Measurements from ENCODE around the gene LRRC1.

Gene LRRC1

DNA sequence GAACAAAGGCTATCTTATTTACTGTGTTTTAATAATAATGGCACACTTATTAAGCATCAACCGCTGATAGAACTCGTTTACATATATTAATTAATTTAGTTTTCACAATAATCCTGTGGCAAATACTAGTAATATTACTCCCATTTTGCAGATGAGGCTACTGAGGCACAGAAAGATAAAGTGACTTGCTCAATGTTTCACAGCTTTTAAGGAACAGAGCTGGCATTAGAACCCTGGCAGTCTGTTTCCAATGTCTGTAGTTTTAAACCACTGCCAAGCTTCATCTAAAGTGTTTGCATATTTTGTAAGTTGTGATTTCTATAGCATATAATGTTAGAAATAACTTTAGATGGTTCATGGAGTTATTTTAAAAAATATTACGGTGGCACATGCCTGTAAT is 38.4 kb upstream of the LRRC1 start:
- TF ChIP-seq, protein P1, sequence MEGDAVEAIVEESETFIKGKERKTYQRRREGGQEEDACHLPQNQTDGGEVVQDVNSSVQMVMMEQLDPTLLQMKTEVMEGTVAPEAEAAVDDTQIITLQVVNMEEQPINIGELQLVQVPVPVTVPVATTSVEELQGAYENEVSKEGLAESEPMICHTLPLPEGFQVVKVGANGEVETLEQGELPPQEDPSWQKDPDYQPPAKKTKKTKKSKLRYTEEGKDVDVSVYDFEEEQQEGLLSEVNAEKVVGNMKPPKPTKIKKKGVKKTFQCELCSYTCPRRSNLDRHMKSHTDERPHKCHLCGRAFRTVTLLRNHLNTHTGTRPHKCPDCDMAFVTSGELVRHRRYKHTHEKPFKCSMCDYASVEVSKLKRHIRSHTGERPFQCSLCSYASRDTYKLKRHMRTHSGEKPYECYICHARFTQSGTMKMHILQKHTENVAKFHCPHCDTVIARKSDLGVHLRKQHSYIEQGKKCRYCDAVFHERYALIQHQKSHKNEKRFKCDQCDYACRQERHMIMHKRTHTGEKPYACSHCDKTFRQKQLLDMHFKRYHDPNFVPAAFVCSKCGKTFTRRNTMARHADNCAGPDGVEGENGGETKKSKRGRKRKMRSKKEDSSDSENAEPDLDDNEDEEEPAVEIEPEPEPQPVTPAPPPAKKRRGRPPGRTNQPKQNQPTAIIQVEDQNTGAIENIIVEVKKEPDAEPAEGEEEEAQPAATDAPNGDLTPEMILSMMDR (IDR thresholded peaks at IDR 0.05; ENCODE audit: low read depth, low read length) = no peak
- H3K4me3 ChIP-seq (ENCODE audit: low read depth, low read length) = no peak overlapping the region

- H3K4me3 ChIP-seq (ENCODE audit: low read depth, low read length) = no peak overlapping the region
- TF ChIP-seq, protein P1 (IDR thresholded peaks at IDR 0.05; ENCODE audit: low read depth, low read length) = no peak
Observed at GRCh38 chr6:53758496-53758895, 36.3 kb upstream of the LRRC1 start.

- no peak overlapping the region for H3K4me3 ChIP-seq (ENCODE audit: low read depth, low read length)
- TF ChIP-seq, protein P1 (IDR thresholded peaks at IDR 0.05; ENCODE audit: low read depth, low read length) = no peak
Observed at GRCh38 chr6:53761036-53761435, 33.8 kb upstream of the LRRC1 start.

DNA sequence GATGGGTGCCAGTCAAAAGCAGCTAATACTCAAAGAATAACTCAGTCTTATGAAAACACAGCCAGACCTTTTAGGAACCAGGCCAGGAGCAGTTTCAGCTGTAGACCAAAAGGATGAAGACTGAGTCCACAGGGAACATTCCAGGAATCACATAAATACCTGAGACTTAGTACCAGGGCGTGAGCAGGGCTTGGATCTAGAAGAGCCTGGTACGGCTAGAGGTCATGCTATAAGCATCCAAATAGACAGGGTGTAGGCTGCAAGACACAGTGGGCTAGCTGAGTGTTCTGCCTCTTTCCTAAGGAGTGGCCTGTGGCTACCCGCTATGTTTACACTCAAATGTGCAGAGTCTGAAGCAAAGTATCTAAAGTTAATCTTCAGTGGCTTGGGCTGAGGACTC is 29.5 kb upstream of the LRRC1 start:
- H3K4me3 ChIP-seq (ENCODE audit: low read depth, low read length) = no peak overlapping the region
- TF ChIP-seq, protein P1 (IDR thresholded peaks at IDR 0.05; ENCODE audit: low read depth, low read length) = no peak

- H3K4me3 ChIP-seq (ENCODE audit: low read depth, low read length) = no peak overlapping the region
- TF ChIP-seq, protein P1 (IDR thresholded peaks at IDR 0.05; ENCODE audit: low read depth, low read length) = no peak
Observed at GRCh38 chr6:53766930-53767329, 27.9 kb upstream of the LRRC1 start.

DNA sequence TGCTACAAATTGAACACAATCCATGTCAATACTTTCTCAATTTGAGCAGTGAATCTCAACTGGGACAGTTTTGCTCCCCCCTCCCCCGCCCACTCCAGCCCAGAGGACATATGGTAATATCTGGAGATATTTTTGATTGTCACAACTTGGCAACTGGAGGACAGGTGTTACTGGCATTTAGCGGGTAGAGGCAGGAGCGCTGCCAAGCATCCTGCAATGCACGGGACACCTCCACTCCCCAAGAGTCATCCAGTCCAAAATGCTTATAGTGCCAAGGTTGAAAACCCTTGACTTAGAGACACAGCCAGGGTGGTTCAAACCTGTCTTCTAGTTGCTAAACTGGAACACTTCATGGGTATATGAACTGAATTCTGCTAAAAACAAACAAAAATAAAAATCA is 26.9 kb upstream of the LRRC1 start:
- TF ChIP-seq, protein P1 (IDR thresholded peaks at IDR 0.05; ENCODE audit: low read depth, low read length) = no peak
- H3K4me3 ChIP-seq (ENCODE audit: low read depth, low read length) = no peak overlapping the region

- TF ChIP-seq, protein P1 (IDR thresholded peaks at IDR 0.05; ENCODE audit: low read depth, low read length) = no peak
Observed at GRCh38 chr6:53768636-53769035, 26.2 kb upstream of the LRRC1 start.

More at GRCh38 chr6:53768636-53769035, 26.2 kb upstream of the LRRC1 start:
- H3K4me3 ChIP-seq (ENCODE audit: low read depth, low read length) = no peak overlapping the region

Data from WI38 (cell line).